Measurements from ENCODE around the gene SUGP1. TPM values are rescaled to one million over a fixed set of nuclear protein-coding genes. Genes with fewer than 3 reads are reported as not detected.

The SUGP1 gene
- total RNA-seq, 1 donor from 2014 or later = 25.5 TPM

DNA sequence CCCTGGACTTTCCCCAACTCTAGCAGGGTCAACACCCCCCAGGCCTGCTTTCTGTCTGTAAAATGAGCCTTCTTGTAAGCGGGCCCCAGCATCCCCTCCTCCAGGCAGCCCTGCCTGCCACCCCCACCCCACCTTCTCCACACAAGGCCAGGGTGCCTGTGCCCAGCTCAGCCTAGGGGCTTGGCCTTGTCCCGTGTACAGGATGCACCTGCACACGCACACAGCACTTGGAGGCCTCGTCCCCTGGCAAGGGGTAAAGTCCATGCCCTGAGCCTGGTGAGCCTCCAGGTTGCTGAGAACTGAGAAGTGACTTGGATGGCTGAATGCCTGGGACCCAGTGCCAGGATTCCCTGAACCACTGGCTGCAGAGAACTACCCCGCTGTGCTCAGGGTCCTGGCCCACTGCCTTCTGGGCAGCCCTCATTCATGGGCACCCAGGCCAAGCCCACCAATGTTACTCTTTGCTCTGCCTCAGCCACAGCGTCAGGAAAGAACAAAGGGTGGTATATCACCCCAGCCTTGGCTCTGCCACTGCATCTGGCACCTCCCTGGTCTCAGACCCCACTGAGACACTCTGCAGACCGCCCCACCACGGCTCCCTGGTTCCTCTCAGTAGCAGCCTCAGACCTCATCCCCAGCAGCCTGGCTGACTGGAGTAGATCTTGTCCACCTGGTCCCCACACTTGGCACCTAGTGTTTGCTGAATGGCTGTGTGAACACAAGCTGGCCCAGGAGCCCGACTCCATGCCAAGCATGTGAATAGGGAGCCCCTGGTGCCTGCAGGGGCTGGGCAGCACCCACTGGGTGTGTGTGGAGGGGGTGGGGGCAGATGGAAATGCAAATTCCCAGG lies 45.4 kb downstream of the SUGP1 start:
- Histone ChIP-seq H3K36me3 (peaks cover 0 to 47% of the 10 kb centered on the region in 2 donors), H3K27me3 (no peaks in the 10 kb centered on the region), H3K4me3 (no peak overlapping the region), H3K27ac (no peak overlapping the region), H3K4me1 (peaks cover 11% of the 10 kb centered on the region), H3K9me3 (no peaks in the 10 kb centered on the region)
- intact Hi-C loops (cut with DNase I) = no loop called here
- DNase-seq (ENCODE audit: extremely low spot score in 2 of 2) = no peak
- TF ChIP-seq POLR2AphosphoS5 (IDR thresholded peaks at IDR 0.05; ENCODE audit: insufficient read depth in 1 of 2, low read depth in 1 of 2) (no peak), POLR2A (IDR thresholded peaks at IDR 0.05) (no peak)
- TF ChIP-seq, protein P1, sequence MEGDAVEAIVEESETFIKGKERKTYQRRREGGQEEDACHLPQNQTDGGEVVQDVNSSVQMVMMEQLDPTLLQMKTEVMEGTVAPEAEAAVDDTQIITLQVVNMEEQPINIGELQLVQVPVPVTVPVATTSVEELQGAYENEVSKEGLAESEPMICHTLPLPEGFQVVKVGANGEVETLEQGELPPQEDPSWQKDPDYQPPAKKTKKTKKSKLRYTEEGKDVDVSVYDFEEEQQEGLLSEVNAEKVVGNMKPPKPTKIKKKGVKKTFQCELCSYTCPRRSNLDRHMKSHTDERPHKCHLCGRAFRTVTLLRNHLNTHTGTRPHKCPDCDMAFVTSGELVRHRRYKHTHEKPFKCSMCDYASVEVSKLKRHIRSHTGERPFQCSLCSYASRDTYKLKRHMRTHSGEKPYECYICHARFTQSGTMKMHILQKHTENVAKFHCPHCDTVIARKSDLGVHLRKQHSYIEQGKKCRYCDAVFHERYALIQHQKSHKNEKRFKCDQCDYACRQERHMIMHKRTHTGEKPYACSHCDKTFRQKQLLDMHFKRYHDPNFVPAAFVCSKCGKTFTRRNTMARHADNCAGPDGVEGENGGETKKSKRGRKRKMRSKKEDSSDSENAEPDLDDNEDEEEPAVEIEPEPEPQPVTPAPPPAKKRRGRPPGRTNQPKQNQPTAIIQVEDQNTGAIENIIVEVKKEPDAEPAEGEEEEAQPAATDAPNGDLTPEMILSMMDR (IDR thresholded peaks at IDR 0.05) = no peak

DNA sequence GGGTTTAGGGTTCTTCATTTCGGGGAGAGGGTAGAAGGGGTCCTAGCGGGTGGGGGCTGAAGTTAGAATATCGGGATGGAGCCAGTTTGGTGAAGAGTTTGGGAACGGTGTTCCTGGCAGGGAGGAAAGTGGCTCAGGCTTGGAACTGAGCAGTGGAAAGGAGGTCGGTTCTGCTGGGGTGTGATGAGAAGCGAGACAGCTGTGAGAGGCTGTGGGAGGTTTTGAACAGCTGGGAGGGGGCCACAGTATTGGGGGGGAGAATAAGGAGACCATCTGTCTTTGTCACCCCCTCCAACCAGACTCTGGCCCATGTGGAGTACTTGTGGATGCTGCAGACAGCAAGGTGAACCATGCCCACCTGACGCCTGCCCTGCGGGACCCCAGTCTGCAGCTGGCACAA lies 46.2 kb downstream of the SUGP1 start:
- peaks cover 11% of the 10 kb centered on the region for H3K4me1 ChIP-seq
- no peaks in the 10 kb centered on the region for H3K9me3 ChIP-seq
- TF ChIP-seq, protein P1 (IDR thresholded peaks at IDR 0.05) = no peak
- TF ChIP-seq POLR2A (IDR thresholded peaks at IDR 0.05) (no peak), POLR2AphosphoS5 (IDR thresholded peaks at IDR 0.05; ENCODE audit: insufficient read depth in 1 of 2, low read depth in 1 of 2) (no peak)
- H3K27ac ChIP-seq = no peak overlapping the region
- H3K36me3 ChIP-seq = peaks cover 0 to 39% of the 10 kb centered on the region in 2 donors
- intact Hi-C loops (cut with DNase I) = no loop called here
- no peaks in the 10 kb centered on the region for H3K27me3 ChIP-seq
- H3K4me3 ChIP-seq = no peak overlapping the region
- DNase-seq (ENCODE audit: extremely low spot score in 2 of 2) = no peak

DNA sequence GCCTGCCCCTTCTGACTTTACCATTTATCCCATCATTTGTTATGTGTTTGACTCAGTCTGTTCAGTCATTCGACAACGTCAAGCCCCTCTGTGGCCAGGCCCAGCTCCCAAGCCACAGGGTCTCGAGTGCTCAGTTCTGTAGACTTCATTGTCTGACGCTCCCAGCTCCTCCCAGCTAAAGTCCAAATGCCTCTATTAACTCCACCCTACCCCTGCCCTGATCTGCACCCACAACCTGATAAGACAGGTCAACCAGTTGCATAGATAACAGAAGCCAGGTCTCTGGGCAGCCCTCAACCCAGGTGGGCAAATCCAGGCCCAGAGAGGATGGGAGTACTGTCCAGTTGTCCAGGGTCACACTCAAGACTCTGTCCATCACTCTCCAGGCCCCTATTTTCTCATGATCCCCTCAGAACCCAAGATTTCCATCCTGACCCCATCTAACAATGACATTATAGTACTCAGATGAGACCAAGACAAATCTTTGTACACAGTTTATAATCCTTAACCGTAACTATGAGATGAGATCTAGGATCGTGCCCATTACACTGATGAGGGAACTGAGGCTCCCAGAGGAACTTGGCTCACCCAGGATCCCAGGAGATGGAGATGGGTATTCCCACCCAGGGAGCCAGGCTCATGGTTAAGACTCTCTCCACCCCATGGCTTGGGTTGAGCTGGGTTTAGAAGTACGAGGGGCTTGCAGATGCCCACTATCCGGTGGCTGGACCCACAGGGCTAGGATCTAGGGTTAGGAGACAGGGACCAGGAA lies 48.3 kb downstream of the SUGP1 start:
- no peak overlapping the region for H3K4me3 ChIP-seq
- TF ChIP-seq POLR2A (IDR thresholded peaks at IDR 0.05) = no peak
- no peak for DNase-seq (ENCODE audit: extremely low spot score in 2 of 2)
- intact Hi-C loops (cut with DNase I) = no loop called here
- H3K36me3 ChIP-seq = peaks cover 0 to 17% of the 10 kb centered on the region in 2 donors
- no peak overlapping the region for H3K27ac ChIP-seq
- H3K9me3 ChIP-seq = no peaks in the 10 kb centered on the region
- peaks cover 11% of the 10 kb centered on the region for H3K4me1 ChIP-seq
- no peaks in the 10 kb centered on the region for H3K27me3 ChIP-seq

DNA sequence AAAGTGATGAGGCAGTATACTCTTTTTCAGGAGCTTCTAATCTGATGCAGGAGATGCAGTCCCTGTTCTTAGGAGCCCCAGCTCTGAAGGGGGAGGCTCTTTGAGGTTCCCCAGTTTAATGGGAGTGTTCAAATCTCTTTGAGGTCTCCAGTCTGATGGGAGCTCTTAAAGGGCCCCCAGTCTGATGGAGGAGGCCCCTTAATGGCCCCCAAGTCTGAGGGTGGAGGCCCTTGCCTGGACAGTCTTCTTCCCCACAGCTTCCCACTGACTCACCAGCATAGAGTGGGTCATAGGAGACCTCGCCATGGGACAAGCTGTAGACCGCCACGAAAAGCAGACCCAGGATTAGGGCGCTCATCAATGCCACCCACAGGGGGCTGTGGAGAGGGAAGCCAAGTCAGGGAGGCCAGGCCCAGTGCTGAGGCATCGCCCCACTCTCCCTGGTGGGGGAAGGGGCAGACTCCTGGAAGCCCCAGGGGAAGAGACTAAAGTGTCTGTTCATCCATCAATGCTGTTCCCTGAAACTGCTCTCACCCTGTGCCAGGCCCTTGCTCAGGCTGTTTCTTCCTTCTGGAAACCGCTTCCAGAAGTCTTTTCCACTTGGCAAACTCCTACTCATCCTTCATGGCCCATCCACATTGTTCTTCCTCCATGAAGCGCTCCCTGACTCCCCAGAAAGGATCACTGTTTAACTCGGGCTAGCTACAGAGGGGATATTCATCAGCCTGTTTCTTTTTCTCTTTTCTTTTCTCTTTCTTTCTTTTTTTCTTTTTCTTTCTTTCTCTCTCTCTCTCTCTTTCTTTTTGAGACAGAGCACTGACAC lies 49.3 kb downstream of the SUGP1 start:
- intact Hi-C loops (cut with DNase I) = no loop called here
- no peak for DNase-seq (ENCODE audit: extremely low spot score in 2 of 2)
- H3K36me3 ChIP-seq = peaks cover 0 to 8% of the 10 kb centered on the region in 2 donors
- H3K27ac ChIP-seq = no peak overlapping the region
- no peaks in the 10 kb centered on the region for H3K27me3 ChIP-seq
- H3K4me1 ChIP-seq = peaks cover 11% of the 10 kb centered on the region
- no peak overlapping the region for H3K4me3 ChIP-seq
- no peaks in the 10 kb centered on the region for H3K9me3 ChIP-seq
- TF ChIP-seq POLR2AphosphoS5 (IDR thresholded peaks at IDR 0.05; ENCODE audit: insufficient read depth in 1 of 2, low read depth in 1 of 2) (no peak), POLR2A (IDR thresholded peaks at IDR 0.05) (no peak)
- TF ChIP-seq, protein P1 (IDR thresholded peaks at IDR 0.05) = no peak
